ENCODE results near the gene RRP12.

The RRP12 gene

GRCh38 chr10:97321032-97321803 is 79.9 kb downstream of the RRP12 start:
- Histone ChIP-seq H3K4me3 (IDR thresholded peaks at IDR 0.05; ENCODE audit: insufficient read depth, low read depth, low read length) (no peak overlapping the region), H3K27ac (no peak overlapping the region; the same call in 1 of the 2 replicates), H3K79me2 (ENCODE audit: insufficient read depth, low read depth) (no peaks in the 10 kb centered on the region), H3K36me3 (ENCODE audit: insufficient read depth) (no peaks in the 10 kb centered on the region), H3K9ac (peak overlapping the region; percentile 58; the same call in 1 of the 2 replicates), H4K20me1 (ENCODE audit: insufficient read depth) (no peaks in the 10 kb centered on the region), H3K27me3 (ENCODE audit: insufficient read depth, low read depth) (no peaks in the 10 kb centered on the region), H2AFZ (ENCODE audit: low read depth) (peak overlapping the region; percentile 74), H3K4me2 (peak overlapping the region; percentile 99), H3K4me1 (ENCODE audit: low read depth, poor library complexity, severe bottlenecking) (peaks cover 15% of the 10 kb centered on the region)
- TF ChIP-seq, protein P1, sequence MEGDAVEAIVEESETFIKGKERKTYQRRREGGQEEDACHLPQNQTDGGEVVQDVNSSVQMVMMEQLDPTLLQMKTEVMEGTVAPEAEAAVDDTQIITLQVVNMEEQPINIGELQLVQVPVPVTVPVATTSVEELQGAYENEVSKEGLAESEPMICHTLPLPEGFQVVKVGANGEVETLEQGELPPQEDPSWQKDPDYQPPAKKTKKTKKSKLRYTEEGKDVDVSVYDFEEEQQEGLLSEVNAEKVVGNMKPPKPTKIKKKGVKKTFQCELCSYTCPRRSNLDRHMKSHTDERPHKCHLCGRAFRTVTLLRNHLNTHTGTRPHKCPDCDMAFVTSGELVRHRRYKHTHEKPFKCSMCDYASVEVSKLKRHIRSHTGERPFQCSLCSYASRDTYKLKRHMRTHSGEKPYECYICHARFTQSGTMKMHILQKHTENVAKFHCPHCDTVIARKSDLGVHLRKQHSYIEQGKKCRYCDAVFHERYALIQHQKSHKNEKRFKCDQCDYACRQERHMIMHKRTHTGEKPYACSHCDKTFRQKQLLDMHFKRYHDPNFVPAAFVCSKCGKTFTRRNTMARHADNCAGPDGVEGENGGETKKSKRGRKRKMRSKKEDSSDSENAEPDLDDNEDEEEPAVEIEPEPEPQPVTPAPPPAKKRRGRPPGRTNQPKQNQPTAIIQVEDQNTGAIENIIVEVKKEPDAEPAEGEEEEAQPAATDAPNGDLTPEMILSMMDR (conservative IDR thresholded peaks at IDR 0.05; ENCODE audit: low read depth, low read length) = no peak

- peak overlapping the region; percentile 58 for H3K9ac ChIP-seq
- H2AFZ ChIP-seq (ENCODE audit: low read depth) = peak overlapping the region; percentile 74
Measured at GRCh38 chr10:97320480-97321031, 80.6 kb downstream of the RRP12 start.

GRCh38 chr10:97319671-97320479 is 81.3 kb downstream of the RRP12 start:
- TF ChIP-seq, protein P1 (conservative IDR thresholded peaks at IDR 0.05; ENCODE audit: low read depth, low read length) = peak; percentile 23
- no peak overlapping the region for H3K4me3 ChIP-seq (IDR thresholded peaks at IDR 0.05; ENCODE audit: insufficient read depth, low read depth, low read length)
- peak overlapping the region; percentile 74 for H2AFZ ChIP-seq (ENCODE audit: low read depth)
- no peaks in the 10 kb centered on the region for H3K79me2 ChIP-seq (ENCODE audit: insufficient read depth, low read depth)
- H3K4me1 ChIP-seq (ENCODE audit: low read depth, poor library complexity, severe bottlenecking) = peaks cover 15% of the 10 kb centered on the region
- H3K27me3 ChIP-seq (ENCODE audit: insufficient read depth, low read depth) = no peaks in the 10 kb centered on the region
- peak overlapping the region; percentile 58 for H3K27ac ChIP-seq
- peak overlapping the region; percentile 99 for H3K4me2 ChIP-seq
- peak overlapping the region; percentile 58; the same call in 1 of the 2 replicates for H3K9ac ChIP-seq
- no peaks in the 10 kb centered on the region for H4K20me1 ChIP-seq (ENCODE audit: insufficient read depth)
- no peaks in the 10 kb centered on the region for H3K36me3 ChIP-seq (ENCODE audit: insufficient read depth)

More at GRCh38 chr10:97320480-97321031, 80.6 kb downstream of the RRP12 start:
- Histone ChIP-seq H3K4me1 (ENCODE audit: low read depth, poor library complexity, severe bottlenecking) (peaks cover 15% of the 10 kb centered on the region), H3K27me3 (ENCODE audit: insufficient read depth, low read depth) (no peaks in the 10 kb centered on the region), H3K79me2 (ENCODE audit: insufficient read depth, low read depth) (no peaks in the 10 kb centered on the region), H4K20me1 (ENCODE audit: insufficient read depth) (no peaks in the 10 kb centered on the region), H3K36me3 (ENCODE audit: insufficient read depth) (no peaks in the 10 kb centered on the region), H3K27ac (peak overlapping the region; percentile 58), H3K4me2 (peak overlapping the region; percentile 99), H3K4me3 (IDR thresholded peaks at IDR 0.05; ENCODE audit: insufficient read depth, low read depth, low read length) (no peak overlapping the region)
- TF ChIP-seq, protein P1 (conservative IDR thresholded peaks at IDR 0.05; ENCODE audit: low read depth, low read length) = no peak; the same call in 1 of the 2 replicates

- Histone ChIP-seq H3K9ac (peak within 1 kb of the TSS; percentile 85; the same call in 1 of the 2 replicates), H4K20me1 (ENCODE audit: insufficient read depth) (no peaks in the 10 kb centered on the region), H3K27ac (peak within 1 kb of the TSS; percentile 79), H3K4me1 (ENCODE audit: low read depth, poor library complexity, severe bottlenecking) (peaks cover 15% of the 10 kb centered on the region), H2AFZ (ENCODE audit: low read depth) (peak within 1 kb of the TSS; percentile 74), H3K4me2 (peak within 1 kb of the TSS; percentile 99), H3K4me3 (IDR thresholded peaks at IDR 0.05; ENCODE audit: insufficient read depth, low read depth, low read length) (no peak within 1 kb of the TSS), H3K79me2 (ENCODE audit: insufficient read depth, low read depth) (no peaks in the 10 kb centered on the region), H3K36me3 (ENCODE audit: insufficient read depth) (no peaks in the 10 kb centered on the region), H3K27me3 (ENCODE audit: insufficient read depth, low read depth) (no peaks in the 10 kb centered on the region)
- TF ChIP-seq, protein P1 (conservative IDR thresholded peaks at IDR 0.05; ENCODE audit: low read depth, low read length) = no peak
Measured at GRCh38 chr10:97318772-97319651, 82.1 kb downstream of the RRP12 start, which contains the start of gene FRAT1. Gene FRAT1 (plus strand): TSS chr10:97319271. CDS start chr10:97319454, 183 bp downstream.
